Mucosa of descending colon (tissue), 3 donors: ENCODE measurements around the gene SH3PXD2A. TPM values are rescaled to one million over a fixed set of nuclear protein-coding genes. Genes with fewer than 3 reads are reported as not detected.

Source experiments
- ATAC-seq: fragments of 200-7000 bp; cut with Tn5 transposase; one replicate; pipeline ENCODE4 v1.9.1; 2020; ENCODE audit warnings: mild to moderate bottlenecking, moderate library complexity
- DNase-seq, 3 donors: peaks; one replicate each; pipeline ENCODE4 v3.0.0-alpha.2; 2020
- H3K36me3 ChIP-seq: fragments of 200-600 bp; one replicate; pipeline ENCODE4 v1.8.0; 2021; ENCODE audit warnings: low read depth, mild to moderate bottlenecking
- H3K4me1 ChIP-seq: fragments of 200-600 bp; one replicate; pipeline ENCODE4 v1.8.0; 2021; ENCODE audit warnings: low read depth, mild to moderate bottlenecking
- H3K4me3 ChIP-seq: fragments of 200-600 bp; one replicate; pipeline ENCODE4 v1.8.0; 2021; ENCODE audit warnings: mild to moderate bottlenecking
- H3K9me3 ChIP-seq: fragments of 200-600 bp; one replicate; pipeline ENCODE4 v1.8.0; 2021; ENCODE audit warnings: mild to moderate bottlenecking
- intact Hi-C, 2 donors: fragments of 100-400 bp; cut with DNase I in 1 of 2; cut with micrococcal nuclease in 1 of 2; formaldehyde crosslinking; loops; one replicate each; pipeline versions ENCODE4 v1.11.0 to v1.11.1; 2022; cut with DNase I, micrococcal nuclease
- total RNA-seq, 3 donors: library from RNA; stranded (reverse); fragmentation: NEBNext Ultra II Directional in 2 of 3; extraction: Animal tissue kit (Norgen Biotek cat#: 25700) in 2 of 3; gene quantifications; one replicate each; pipeline versions ENCODE4 v1.2.1 to v1.2.4, GENCODE V29; 2021 to 2023
- TF ChIP-seq, protein P1 (sequence below): fragments of 200-600 bp; IDR thresholded peaks from one replicate; pipeline ENCODE4 v1.8.0; 2022; ENCODE audit warnings: antibody characterized with exemption, mild to moderate bottlenecking
- donor health status: DM: no; HTN: no; CAD: no; lungs with moderate emphysema.
- donor health status: DM: no; HTN: no; CAD: no.
- donor health status: DM: no; HTN: yes; CAD: no.

The SH3PXD2A gene
- total RNA-seq, 3 donors from 2014 or later, result 46.1 to 91.4 (median 60.6) TPM

DNA sequence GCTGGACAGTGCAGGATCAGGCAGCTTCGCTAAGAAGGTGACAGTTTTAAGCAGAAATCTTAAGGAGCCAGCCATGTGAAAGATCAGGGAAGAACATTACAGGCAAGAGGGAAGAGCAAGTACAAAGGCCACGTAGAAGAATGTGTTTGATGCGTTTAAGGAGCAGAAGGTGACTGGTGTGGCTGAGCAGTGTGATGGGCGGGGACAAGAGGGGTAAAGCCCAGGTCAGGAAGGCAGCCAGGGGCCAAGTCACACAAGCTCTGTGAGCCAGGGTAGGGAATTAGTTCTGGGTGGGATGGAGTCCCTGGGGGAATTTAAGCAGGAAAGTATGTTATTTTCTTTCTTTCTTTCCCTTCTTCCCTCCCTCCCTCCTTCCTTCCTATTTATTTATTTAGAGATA lies 166.9 kb downstream of the SH3PXD2A start:
- Histone ChIP-seq H3K4me3 (no peak overlapping the region), H3K36me3 (no peaks in the 10 kb centered on the region), H3K9me3 (no peaks in the 10 kb centered on the region), H3K4me1 (peaks cover 33% of the 10 kb centered on the region)
- intact Hi-C loops, result loop anchor here (5.0 to 10.0 kb wide), 2 partner anchors 84 to 86 kb away; no protein-coding TSS in a partner anchor
- DNase-seq (peak in 2 of 3 donors; percentile 54 to 62), ATAC-seq (peak; percentile 59)
- TF ChIP-seq, protein P1, sequence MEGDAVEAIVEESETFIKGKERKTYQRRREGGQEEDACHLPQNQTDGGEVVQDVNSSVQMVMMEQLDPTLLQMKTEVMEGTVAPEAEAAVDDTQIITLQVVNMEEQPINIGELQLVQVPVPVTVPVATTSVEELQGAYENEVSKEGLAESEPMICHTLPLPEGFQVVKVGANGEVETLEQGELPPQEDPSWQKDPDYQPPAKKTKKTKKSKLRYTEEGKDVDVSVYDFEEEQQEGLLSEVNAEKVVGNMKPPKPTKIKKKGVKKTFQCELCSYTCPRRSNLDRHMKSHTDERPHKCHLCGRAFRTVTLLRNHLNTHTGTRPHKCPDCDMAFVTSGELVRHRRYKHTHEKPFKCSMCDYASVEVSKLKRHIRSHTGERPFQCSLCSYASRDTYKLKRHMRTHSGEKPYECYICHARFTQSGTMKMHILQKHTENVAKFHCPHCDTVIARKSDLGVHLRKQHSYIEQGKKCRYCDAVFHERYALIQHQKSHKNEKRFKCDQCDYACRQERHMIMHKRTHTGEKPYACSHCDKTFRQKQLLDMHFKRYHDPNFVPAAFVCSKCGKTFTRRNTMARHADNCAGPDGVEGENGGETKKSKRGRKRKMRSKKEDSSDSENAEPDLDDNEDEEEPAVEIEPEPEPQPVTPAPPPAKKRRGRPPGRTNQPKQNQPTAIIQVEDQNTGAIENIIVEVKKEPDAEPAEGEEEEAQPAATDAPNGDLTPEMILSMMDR, result no peak

- no peak overlapping the region for H3K4me3 ChIP-seq
- intact Hi-C loops, result loop anchor here (5.0 to 10.0 kb wide), 2 partner anchors 83 to 85 kb away; no protein-coding TSS in a partner anchor
- DNase-seq (no peak), ATAC-seq (no peak)
- H3K36me3 ChIP-seq, result no peaks in the 10 kb centered on the region
- TF ChIP-seq, protein P1, result no peak
- H3K9me3 ChIP-seq, result no peaks in the 10 kb centered on the region
- H3K4me1 ChIP-seq, result peaks cover 30% of the 10 kb centered on the region
Observed at GRCh38 chr10:103687718-103688117, 167.7 kb downstream of the SH3PXD2A start.

DNA sequence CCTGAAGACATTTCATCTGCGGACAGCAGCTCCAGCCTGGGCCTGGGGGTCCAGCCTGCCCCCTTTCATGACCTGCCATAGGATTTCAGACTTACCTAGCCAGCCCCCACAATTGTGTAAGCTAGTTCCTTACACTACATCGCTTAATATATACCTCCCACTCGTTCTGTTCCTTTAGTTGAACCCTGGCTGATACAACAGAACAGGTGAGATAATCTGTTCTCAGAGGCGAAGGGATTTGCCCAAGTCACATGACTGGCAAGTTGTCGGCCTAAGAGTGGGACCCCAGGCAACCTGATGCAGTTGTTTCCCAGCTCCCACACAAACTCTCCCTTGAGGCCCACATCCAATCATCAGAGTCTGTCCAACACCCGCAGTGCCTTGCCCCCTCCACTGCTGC lies 168.2 kb downstream of the SH3PXD2A start:
- TF ChIP-seq, protein P1, result no peak
- Histone ChIP-seq H3K4me1 (peaks cover 25% of the 10 kb centered on the region), H3K9me3 (no peaks in the 10 kb centered on the region), H3K36me3 (no peaks in the 10 kb centered on the region), H3K4me3 (no peak overlapping the region)
- DNase-seq (no peak), ATAC-seq (no peak)
- intact Hi-C loops, result loop anchor here (5.0 to 10.0 kb wide), 2 partner anchors 82 to 85 kb away; no protein-coding TSS in a partner anchor

DNA sequence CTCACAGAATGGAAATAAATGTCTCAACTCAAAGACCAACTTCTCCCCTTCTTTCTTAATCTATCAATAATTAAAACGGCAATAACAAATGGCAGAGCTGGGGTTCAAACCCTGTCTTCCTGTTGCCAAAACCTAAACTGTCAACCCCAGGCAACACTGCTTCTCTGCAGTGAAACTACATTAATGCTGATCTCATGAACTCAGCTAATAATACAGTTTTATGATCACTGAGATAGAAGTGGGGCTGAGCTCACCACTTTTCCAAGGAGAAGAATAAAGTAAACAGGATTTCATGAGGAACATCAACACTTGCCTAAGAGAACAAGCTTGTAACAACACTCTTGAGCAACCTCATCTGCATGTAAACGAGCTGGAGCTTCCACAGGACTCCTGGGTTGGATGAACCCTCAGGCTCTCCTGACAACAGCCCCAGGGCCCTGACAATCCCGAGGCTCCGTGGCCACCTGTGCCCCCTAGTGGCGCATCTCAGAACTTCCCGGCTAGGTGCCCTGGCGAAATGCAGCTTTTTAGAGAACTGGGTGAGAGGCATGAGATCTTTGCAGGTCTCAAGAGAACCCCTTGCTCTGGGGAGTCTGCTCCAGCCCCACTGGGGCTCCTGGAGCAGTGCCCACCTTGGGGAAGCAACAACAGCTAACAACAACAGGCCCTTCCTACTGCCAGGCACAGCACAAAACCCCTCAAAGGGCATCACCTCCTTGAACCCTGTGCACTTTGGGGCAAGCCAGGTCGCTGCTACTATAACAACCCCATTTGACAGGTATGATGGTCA lies 169.3 kb downstream of the SH3PXD2A start:
- TF ChIP-seq, protein P1, result peak; percentile 90
- intact Hi-C loops, result loop anchor here (5.0 to 10.0 kb wide), 2 partner anchors 81 to 84 kb away; no protein-coding TSS in a partner anchor
- peaks cover 22% of the 10 kb centered on the region for H3K4me1 ChIP-seq

GRCh38 chr10:103683851-103684250 lies 171.5 kb downstream of the SH3PXD2A start:
- H3K4me1 ChIP-seq, result peaks cover 22% of the 10 kb centered on the region
- no peaks in the 10 kb centered on the region for H3K36me3 ChIP-seq
- no peak overlapping the region for H3K4me3 ChIP-seq
- intact Hi-C loops, result loop anchor here in 1 of 2 donors (10.0 kb wide), 1 partner anchor 79 kb away; no protein-coding TSS in a partner anchor
- TF ChIP-seq, protein P1, result no peak
- no peaks in the 10 kb centered on the region for H3K9me3 ChIP-seq
- ATAC-seq (no peak), DNase-seq (no peak)

More for the DNA sequence above, 169.3 kb downstream of the SH3PXD2A start:
- Histone ChIP-seq H3K4me3 (no peak overlapping the region), H3K36me3 (no peaks in the 10 kb centered on the region), H3K9me3 (no peaks in the 10 kb centered on the region)
- ATAC-seq (peak; percentile 89), DNase-seq (peak; percentile 78 to 90 (median 89))
